GM21367 (cell line): ENCODE results near the gene NUDT16L1.

Source experiments
- ATAC-seq: cut with Tn5 transposase; IDR thresholded peaks from one replicate; pipeline ENCODE4 v1.9.1; 2021; ENCODE audit not compliant: unreplicated experiment

NUDT16L1 gene

DNA sequence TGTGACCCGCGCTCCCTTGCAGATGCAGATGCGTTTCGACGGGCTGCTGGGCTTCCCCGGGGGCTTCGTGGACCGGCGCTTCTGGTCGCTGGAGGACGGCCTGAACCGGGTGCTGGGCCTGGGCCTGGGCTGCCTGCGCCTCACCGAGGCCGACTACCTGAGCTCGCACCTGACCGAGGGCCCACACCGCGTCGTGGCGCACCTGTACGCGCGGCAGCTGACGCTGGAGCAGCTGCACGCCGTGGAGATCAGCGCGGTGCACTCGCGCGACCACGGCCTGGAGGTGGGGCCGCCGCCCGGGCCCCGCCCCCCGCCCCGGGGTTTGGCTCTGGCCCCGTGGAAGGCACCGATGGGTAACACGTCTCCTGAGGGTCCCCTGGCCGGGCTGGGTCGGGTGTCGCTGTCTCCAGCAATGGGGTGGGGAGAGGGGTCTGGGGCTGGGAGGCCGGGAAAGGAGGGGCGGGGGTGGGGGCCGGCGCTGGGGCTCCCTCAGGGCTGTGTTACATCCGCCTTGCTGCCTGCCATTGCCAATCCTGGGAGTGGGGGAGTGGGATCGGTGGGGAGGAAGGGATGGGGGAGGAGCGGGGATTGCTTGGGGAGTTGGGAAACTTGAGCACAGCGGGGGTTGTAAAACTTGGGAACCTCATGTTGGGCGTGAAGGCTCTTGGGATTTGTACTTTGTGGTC is 737 bp downstream of the NUDT16L1 start:
- no peak for ATAC-seq

DNA sequence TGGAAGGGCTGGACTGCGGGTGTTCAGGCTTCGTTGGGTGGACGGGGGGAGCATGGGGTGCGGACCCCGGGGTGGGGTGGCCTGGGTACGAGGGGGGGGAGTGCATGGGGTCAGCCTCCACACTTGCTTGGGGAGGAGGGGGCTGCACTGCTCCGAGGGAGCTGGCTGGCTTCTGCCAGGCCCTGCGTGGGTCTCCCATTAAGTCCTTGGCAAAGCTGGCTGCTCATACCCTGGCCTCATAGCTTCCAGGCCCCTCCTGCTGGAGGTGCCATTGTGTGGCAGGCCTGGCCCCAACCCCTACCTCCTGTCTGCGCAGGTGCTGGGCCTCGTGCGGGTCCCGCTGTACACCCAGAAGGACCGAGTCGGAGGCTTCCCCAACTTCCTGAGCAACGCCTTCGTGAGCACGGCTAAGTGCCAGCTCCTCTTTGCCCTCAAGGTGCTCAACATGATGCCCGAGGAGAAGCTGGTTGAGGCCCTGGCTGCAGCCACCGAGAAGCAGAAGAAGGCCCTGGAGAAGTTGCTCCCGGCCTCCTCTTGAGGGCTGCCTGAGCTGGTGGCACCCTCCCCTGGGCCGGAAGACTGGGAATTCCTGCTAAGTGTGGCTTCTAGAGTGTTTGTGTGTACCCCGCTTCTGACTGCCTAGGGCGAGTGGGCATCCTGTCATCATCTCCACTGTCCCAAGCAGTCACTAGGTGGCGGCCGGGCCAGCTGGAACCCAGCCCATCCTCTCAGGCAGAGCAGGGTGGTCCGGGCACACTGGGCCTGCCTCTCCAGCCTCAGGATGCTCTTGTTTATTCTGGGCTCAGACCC is 1.5 kb downstream of the NUDT16L1 start:
- ATAC-seq = no peak

GRCh38 chr16:4695473-4696171 is 2.3 kb downstream of the NUDT16L1 start:
- ATAC-seq = no peak

DNA sequence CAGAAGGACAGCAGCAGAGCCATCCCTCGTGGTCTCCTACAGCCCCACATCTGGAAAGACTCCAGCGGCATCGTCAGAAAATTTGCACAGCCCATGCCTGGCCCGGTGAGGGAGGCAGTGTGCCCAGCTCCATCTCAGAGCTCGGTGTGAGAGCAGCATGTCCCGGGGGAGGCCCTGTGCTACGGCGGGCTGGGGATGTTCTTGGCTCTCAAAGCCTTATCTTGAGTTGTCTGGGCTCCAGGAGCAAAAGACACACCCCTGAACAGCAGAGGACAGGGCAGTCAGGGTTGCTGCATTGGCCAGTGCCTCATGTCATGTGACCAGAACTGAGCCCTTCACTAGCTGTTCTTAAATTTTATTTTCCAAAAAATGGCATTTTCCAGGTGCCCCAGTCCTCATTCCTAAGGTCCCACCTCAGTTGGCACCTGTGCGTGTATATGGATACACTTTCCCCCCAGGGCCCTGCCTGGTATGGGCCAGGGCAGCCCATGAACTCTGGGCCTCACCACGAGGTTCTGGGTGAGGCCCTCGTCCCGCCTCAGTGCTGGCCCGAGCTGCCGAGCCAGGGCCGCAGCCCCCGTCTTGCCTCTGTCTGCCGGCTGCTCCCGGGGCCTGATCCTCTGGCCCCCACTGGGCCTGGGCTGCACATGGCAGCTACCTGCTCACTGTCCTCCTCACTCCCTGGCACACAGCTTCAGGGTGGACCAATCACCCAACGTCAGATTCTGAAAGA is 3.0 kb downstream of the NUDT16L1 start:
- no peak for ATAC-seq

GRCh38 chr16:4696905-4697847 is 3.8 kb downstream of the NUDT16L1 start:
- ATAC-seq = no peak

DNA sequence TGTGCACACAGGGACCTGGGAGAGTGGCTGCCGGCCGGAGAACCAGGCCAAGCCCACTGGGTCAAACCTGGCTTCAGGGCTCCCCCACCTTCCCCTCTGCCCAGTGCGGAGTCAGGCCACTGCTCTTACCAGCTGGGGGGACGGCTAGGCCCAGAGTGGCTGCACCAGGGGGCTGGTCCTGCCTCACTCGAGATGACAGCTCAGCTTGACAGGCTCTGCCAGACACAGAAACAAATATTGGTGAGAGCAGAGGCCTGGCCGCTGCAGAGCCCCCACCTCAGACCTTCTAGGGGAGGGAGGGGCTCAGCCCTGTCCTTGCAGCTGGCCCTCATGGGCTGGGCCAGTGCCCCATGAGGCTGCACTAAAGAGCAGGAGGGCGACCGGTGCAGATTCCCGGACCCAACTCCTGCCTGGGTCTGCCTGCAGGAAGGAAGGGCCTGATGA is 4.5 kb downstream of the NUDT16L1 start:
- ATAC-seq = no peak

GRCh38 chr16:4698321-4699045 is 5.1 kb downstream of the NUDT16L1 start:
- no peak for ATAC-seq

DNA sequence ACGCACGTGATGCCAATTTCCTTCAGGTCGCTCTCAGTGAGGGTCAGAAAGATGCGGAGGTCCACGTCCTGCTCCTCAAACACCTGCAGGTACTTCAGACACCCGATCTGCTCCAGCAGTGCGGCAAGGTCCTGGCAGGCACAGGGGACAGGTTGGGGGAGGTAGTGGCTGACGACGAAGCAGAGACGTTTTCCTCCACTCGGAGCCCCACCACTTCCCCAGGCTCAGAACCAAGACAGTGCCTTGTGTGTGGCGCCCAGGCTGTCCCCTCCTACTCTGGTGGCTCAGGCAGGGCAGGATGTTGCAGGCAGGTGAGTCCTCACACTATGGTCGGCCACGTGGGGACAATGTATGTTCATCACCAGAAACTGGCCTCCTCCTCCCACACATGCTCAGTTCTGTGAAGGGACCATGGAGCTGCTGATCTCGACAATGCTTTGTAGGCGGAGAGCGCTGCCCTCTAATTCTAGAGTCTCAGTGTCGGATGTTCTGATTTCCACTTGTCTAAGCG is 5.7 kb downstream of the NUDT16L1 start:
- ATAC-seq = no peak

DNA sequence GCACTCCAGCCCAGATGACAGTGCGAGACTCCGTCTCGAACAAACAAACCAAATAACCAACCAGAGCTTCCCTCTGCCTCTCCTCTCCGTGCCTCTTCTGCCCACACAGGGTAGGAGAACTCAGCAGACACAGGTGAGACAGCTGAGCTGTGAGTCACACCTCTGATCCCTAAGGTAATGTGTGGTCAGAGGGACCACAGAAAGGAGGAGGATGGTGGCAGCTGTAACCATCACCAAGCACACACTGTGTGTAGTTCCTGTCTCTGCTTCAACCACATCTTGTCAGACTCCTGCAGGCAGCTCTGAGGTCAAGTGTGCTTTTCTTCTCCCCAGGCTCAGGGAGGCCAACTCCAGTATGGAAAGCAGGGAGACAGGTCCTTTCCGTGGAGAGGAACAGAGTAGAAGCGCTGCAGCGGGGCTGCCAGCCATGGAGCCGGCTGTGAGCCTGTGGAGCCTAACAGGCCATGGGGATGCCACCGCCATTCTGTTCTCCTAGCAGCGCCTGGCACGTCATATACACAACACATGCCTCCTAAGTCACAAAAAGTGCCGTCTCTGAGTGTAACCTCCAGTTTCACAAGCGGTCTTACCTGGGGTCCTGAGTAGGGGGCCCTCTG is 7.1 kb downstream of the NUDT16L1 start:
- ATAC-seq = no peak

- no peak for ATAC-seq
Observed at GRCh38 chr16:4700997-4701743, 7.8 kb downstream of the NUDT16L1 start.

DNA sequence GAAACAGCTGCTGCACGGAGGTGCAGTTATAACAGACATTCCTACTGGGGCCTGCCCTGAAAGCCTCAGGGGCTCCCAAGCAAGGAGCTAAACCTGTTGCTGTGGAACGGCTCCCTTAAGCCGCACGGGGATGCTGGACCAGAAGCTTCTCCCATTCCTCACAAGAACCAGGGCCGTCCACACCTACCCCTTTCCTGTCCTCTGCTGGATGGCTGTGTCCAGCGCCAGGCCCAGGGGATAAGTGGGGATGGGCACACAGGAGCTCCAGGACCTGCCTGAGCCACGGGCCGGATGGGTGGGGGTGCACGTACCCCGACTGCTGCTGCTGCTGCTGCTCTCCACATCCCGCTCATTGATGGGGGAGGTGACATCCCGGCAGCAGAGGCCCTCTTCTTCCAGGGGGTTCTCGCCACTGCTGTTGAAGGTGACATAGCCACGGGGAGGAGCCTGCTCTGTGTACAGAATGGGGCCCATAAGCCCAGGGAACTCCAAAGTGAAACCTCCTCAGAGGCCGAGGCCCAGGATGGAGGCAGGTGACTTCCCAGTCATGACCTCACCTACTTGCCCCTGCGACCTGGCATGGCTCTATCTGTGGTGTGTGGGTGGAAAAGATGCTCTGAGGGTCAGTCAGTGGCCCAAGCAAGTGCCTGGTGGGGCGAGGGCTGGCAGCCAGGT is 8.6 kb downstream of the NUDT16L1 start:
- ATAC-seq = no peak

GRCh38 chr16:4702466-4702808 is 9.1 kb downstream of the NUDT16L1 start:
- no peak for ATAC-seq

GRCh38 chr16:4703906-4704305 is 10.5 kb downstream of the NUDT16L1 start:
- ATAC-seq = no peak

GRCh38 chr16:4704491-4704890 is 11.1 kb downstream of the NUDT16L1 start:
- ATAC-seq = no peak

DNA sequence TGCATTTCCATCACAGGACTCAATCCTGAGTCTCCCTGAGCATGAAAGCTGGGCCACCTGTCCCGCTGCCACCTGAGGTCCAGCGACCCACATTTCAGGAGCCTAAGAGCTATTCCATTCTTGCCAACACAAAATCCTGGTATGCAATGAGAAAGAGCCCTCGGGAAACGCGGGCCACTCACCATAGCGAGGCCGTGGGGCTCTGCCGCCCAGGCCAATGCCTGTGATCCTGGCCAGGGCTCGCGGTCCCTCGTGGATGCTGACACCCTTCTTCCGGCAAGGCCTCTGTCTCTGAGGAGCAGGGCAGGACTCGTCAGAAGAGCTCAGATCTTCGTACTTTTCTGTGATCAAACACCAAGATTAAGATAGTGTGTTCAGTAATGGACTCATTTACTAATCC is 11.6 kb downstream of the NUDT16L1 start:
- no peak for ATAC-seq

DNA sequence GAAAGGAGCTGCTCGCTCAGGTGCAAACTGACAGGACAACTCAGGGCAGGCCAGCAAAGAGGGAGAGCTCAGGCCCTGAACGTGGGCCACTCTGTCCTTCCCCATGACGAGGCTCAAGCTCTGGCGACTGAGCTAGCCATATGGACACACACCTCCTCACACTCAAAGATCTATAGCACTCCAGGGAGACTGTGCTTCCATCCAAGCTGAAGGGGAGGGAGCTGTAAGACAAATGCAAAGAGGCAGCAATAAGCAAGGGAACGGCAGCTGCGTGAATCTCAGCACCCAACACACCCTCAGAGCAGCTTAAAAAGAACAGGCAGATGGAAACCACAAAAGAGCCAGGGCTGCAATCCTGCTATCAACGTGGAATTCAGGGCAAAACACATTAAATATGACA is 13.5 kb downstream of the NUDT16L1 start:
- no peak for ATAC-seq

DNA sequence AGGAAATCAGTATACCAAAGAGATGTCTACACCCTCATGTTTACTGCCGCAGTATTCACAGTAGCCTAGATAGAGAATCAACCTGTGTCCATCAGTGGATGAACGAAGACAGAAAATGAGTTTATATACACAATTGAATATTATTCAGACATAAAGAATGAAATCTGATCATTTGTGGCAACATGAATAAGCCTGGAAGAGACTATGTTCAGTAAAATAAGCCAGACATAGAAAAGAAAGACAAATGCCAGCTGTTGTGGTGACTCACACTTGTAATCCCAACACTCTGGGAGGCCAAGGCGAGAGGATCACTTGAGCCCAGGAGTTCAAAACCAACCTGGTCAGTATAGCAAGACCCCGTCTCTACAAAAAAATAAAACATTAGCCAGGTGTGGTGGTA is 16.1 kb downstream of the NUDT16L1 start:
- no peak for ATAC-seq
